Cardiac muscle cell (in vitro differentiated cells and primary cell): Measurements from ENCODE around the gene ZFX. TPM values are rescaled to one million over a fixed set of nuclear protein-coding genes. Genes with fewer than 3 reads are reported as not detected.
A peak's percentile ranks its signal among the peaks of the same experiment; 100 is the strongest.

Experiments used
- DNase-seq, 2 donors: peaks; one replicate each; pipeline versions ENCODE4 v3.0.0 to v3.0.0-alpha.2; 2010 to 2017; ENCODE audit warnings: low read depth in 1 of 2, low spot score in 1 of 2
- H3K27ac ChIP-seq: fragments of 200-600 bp; sonication (generic); 2 replicates; pipeline ENCODE4 v1.5.1; 2016
- H3K27me3 ChIP-seq: fragments of 200-600 bp; sonication (generic); 2 replicates; pipeline ENCODE4 v1.6.0; 2016; ENCODE audit warnings: control low read depth
- H3K36me3 ChIP-seq: fragments of 200-600 bp; sonication (generic); 2 replicates; pipeline ENCODE4 v1.5.1; 2016; ENCODE audit warnings: control low read depth
- H3K4me1 ChIP-seq: fragments of 200-600 bp; sonication (generic); 2 replicates; pipeline ENCODE4 v1.8.1; 2017; ENCODE audit warnings: low read depth, mild to moderate bottlenecking, mixed run types
- H3K4me3 ChIP-seq: fragments of 200-600 bp; sonication (generic); 2 replicates; pipeline ENCODE4 v1.5.1; 2016; ENCODE audit warnings: mild to moderate bottlenecking
- H3K9me3 ChIP-seq: fragments of 200-600 bp; sonication (generic); 2 replicates; pipeline ENCODE4 v1.5.1; 2017; ENCODE audit warnings: low read depth, mild to moderate bottlenecking, control low read depth
- polyA plus RNA-seq: library from polyadenylated mRNA; unstranded; fragments of >200 nt; fragmentation: Nextera tagmentation; extraction: Ambion mirVana; gene quantifications from 2 replicates; pipeline ENCODE4 v1.2.1, GENCODE V29; 2016
- total RNA-seq: library from RNA; depleted of rRNA; stranded (reverse); fragments of >200 nt; gene quantifications from 2 replicates; pipeline ENCODE4 v1.2.3, GENCODE V29; 2016
- TF ChIP-seq, protein P1 (sequence below): IDR thresholded peaks from 2 replicates; pipeline ENCODE4 v1.5.1; 2012; ENCODE audit warnings: low read depth, mild to moderate bottlenecking, low read length

Gene ZFX
- total and polyA plus RNA-seq, 2 experiments from 2014 or later: 24.6 to 39.9 TPM

GRCh38 chrX:24242649-24243175 is 93.2 kb downstream of the ZFX start:
- Histone ChIP-seq H3K27me3 (no peaks in the 10 kb centered on the region), H3K4me1 (no peaks in the 10 kb centered on the region), H3K36me3 (no peaks in the 10 kb centered on the region), H3K9me3 (no peaks in the 10 kb centered on the region), H3K27ac (no peak overlapping the region), H3K4me3 (no peak overlapping the region)
- peak in 1 of 2 donors; percentile 94 for DNase-seq
- TF ChIP-seq, protein P1, sequence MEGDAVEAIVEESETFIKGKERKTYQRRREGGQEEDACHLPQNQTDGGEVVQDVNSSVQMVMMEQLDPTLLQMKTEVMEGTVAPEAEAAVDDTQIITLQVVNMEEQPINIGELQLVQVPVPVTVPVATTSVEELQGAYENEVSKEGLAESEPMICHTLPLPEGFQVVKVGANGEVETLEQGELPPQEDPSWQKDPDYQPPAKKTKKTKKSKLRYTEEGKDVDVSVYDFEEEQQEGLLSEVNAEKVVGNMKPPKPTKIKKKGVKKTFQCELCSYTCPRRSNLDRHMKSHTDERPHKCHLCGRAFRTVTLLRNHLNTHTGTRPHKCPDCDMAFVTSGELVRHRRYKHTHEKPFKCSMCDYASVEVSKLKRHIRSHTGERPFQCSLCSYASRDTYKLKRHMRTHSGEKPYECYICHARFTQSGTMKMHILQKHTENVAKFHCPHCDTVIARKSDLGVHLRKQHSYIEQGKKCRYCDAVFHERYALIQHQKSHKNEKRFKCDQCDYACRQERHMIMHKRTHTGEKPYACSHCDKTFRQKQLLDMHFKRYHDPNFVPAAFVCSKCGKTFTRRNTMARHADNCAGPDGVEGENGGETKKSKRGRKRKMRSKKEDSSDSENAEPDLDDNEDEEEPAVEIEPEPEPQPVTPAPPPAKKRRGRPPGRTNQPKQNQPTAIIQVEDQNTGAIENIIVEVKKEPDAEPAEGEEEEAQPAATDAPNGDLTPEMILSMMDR: no peak

DNA sequence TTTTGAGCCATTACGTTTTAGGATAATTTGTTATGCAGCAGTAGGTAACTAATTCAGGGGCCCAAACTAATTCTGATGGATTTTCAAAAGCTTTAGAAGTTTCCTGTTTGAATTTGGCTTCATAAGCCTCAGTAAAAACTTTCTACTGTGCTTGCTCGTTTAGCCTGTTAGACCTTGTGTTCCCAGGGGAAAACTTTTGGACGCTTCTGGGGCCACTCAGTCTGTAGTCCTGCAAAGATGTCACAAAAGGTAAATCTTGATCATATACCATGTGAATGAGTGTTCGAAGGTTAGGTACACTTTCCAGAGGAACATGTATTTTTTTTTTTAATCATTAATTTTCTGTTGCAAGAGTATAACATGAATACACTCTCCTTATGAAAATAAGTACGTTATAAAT is 93.7 kb downstream of the ZFX start:
- TF ChIP-seq, protein P1: no peak
- Histone ChIP-seq H3K4me1 (no peaks in the 10 kb centered on the region), H3K36me3 (no peaks in the 10 kb centered on the region), H3K27me3 (no peaks in the 10 kb centered on the region), H3K9me3 (no peaks in the 10 kb centered on the region), H3K4me3 (no peak overlapping the region), H3K27ac (no peak overlapping the region)
- DNase-seq: no peak

DNA sequence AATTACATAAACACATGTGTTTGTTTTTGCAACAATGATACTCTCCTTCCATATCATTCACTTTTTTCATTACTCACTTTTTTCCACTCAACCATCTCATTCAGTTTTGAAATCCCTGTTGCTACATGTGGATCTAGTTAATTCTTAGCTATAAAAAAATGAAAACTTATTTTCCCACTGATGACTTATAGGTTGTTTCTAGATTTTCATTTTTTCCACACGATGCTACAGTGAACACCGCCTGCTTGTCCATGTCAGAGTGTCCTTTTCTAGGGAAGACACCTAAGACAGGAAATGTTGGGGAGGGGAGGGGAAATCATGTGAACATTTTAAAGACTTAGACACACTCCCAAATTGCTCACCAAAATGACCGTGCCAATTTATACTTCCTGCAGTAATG is 94.2 kb downstream of the ZFX start:
- Histone ChIP-seq H3K9me3 (no peaks in the 10 kb centered on the region), H3K36me3 (no peaks in the 10 kb centered on the region), H3K4me1 (no peaks in the 10 kb centered on the region), H3K27ac (no peak overlapping the region), H3K4me3 (no peak overlapping the region), H3K27me3 (no peaks in the 10 kb centered on the region)
- TF ChIP-seq, protein P1: no peak
- DNase-seq: peak in 1 of 2 donors; percentile 31

DNA sequence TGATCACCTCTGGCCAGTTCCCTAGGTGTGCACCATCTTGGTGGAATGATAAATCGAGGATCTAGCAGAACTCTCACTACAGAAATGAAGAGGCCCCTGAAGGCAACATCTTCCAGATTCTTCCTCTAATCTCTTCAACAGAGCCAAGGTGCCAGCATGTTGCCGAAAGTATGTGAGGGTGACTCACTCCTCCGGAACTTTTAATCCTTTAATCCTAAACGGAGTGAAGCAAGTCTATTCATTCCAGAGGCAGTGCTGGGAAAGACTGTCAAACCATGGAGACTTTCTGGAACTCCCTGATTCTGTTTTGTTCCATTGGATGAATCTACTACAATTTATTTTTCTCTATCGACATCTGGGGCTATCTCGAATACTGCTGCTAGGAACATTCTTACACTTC is 95.7 kb downstream of the ZFX start:
- H3K27me3 ChIP-seq: no peaks in the 10 kb centered on the region
- no peaks in the 10 kb centered on the region for H3K4me1 ChIP-seq
- no peak overlapping the region for H3K27ac ChIP-seq
- no peaks in the 10 kb centered on the region for H3K36me3 ChIP-seq
- no peaks in the 10 kb centered on the region for H3K9me3 ChIP-seq
- H3K4me3 ChIP-seq: no peak overlapping the region
- DNase-seq: peak in 1 of 2 donors; percentile 78
- TF ChIP-seq, protein P1: no peak

DNA sequence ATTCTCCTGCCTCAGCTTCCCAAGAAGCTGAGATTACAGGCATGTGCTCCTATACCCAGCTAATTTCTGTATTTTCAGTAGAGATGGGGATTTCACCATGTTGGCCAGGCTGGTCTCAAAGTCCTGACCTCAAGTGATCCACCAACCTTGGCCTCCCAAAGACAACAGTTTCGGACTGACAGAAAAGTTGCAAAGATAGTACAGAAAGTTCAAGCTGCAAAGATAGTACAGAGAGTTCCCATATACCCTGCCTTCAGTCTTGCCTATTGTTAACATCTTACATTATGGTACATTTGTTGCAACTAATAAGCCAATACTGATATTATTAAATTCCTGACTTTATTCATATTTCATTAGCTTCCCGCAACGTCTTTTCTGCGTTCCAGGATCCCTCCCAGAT is 98.5 kb downstream of the ZFX start:
- Histone ChIP-seq H3K27ac (no peak overlapping the region), H3K4me1 (no peaks in the 10 kb centered on the region), H3K4me3 (no peak overlapping the region), H3K27me3 (no peaks in the 10 kb centered on the region), H3K36me3 (no peaks in the 10 kb centered on the region), H3K9me3 (no peaks in the 10 kb centered on the region)
- DNase-seq: no peak
- TF ChIP-seq, protein P1: no peak
